ENCODE data around the gene SLC6A20.
A peak's percentile ranks its signal among the peaks of the same experiment; 100 is the strongest.

Gene SLC6A20, protein sequence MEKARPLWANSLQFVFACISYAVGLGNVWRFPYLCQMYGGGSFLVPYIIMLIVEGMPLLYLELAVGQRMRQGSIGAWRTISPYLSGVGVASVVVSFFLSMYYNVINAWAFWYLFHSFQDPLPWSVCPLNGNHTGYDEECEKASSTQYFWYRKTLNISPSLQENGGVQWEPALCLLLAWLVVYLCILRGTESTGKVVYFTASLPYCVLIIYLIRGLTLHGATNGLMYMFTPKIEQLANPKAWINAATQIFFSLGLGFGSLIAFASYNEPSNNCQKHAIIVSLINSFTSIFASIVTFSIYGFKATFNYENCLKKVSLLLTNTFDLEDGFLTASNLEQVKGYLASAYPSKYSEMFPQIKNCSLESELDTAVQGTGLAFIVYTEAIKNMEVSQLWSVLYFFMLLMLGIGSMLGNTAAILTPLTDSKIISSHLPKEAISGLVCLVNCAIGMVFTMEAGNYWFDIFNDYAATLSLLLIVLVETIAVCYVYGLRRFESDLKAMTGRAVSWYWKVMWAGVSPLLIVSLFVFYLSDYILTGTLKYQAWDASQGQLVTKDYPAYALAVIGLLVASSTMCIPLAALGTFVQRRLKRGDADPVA

DNA sequence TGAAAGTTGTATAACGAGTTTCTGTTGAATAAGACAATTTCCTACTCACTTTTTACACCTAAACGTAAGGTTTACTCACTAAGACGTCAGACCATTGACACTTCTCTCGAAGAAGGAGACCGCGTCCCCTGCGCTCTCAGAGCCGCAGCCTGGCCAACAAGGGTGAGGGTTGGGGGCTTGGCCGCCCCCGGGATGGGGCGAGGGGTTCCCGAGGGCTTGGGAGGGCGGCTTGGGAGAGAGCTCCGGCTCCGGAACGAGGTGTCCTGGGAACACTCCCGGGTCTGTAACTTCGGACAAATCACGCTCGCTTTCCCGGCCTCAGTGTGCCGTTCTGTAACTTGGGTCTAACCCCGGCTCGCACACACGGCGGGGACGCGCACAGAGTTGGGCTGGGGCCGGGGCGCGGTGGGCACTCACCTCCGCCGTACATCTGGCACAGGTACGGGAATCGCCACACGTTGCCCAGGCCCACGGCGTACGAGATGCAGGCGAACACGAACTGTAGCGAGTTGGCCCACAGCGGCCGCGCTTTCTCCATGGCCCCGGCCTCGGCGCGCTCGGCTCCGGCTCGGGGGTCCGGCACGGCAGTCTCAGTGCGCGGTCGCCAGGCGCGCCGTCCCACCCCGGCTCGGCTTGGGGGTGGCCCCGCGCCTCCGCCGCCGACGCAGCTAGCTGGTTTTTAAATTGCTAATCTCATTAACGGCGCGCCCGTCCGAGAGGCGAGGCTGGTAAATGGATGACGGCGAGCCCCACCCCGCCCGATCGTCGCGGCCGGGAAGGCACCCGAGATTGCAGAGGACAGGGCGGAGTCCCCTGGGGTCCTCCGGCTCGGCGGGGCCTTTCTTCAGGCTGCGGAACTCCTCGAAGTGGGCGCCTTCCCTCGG lies at the start of gene SLC6A20:
Gene SLC6A20, minus strand, starts transcription at position 655 of the 884 bp plus-strand sequence. Its CDS starts 117 bp downstream, at position 538.
- no peak for DNase-seq

DNA sequence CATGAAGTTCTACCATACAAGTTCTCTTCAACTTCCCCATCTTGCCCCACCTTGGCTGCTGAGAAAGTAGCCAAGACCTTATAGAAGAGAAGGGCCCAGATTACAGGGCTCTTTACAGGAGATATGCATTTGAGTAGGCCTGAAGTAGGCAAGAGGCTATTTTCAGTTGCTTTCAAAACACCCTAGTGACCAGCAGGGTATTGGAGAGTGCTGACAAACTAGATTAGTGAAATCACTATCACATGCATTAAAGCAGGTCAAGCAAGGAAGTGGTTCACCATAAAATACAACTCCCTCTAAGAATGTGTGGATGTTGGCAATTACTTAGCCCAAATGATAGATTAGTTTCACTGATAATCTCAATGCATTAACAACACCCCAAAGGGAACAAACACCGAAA lies 48.3 kb upstream of the SLC6A20 start:
- no peak for DNase-seq

DNA sequence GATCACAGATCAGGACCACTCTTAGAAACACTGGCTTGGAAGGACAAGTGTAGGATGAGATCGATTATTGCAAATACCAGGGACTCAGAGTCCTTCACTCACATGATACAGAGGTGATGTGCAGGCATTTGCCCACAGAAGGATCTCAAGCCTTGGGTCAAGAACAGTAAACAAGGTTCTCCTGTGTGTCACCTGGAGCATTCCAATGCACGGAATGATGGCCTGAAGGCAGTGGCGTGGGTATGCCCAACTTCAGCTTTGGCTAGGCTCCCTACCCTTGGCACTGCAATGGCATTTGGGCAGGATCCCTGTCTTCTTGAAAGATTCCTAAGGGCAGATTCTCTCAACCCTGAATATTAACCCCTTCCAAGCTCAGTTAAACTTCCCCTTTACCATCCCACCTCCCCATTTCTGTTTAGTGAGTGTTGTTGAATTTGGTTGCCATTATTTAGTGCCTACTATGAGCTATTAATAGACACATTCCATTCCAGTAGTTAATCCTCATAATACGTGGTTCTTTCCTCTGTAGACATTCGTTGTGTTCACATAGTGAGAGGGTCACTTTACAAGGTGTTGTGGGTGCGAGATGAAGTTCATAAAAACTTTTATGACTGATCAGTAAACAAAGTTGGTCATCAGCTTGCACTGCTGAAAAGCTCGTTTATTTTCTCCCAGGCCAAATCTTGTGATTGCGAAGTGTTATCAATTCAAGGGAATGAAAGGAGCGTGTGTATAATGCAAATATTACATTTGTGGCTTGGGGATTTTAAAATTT lies 46.7 kb upstream of the SLC6A20 start:
- no peak for DNase-seq

DNA sequence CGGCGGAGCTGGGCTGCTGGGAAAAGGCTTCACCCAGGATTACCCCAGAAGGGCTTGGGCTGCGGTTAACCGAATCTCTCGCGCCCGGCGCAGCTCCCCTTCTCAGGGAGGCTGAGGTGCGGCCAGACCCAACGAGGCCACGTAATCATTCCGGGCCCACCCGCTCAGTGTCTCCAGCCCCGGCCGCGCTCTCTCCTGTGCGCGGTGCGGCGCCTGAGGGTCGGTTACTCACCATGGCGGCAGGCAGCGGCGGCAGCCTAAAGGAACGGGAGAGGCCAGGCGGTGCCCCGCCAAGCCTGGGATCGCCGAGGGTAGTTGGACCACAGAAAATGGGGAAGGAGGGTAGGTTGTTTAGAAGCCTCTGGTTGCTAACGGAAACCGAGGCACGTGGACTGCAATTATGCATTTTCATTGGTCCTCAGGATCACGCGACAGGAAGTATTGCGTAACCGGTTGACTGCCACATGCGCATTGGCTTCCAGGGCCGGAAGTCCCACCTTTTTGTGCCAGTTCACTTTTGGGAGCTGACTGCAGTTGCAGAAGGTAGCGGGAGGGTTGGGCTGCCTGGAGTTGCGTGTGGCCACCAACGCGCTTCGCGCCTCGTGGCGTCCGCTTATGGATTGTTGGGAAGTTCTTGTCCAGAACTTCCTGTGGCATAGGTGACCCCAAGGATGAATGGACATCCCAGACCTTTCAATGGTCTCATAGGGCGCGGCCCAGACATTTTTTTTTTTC lies 45.6 kb upstream of the SLC6A20 start, which contains the start of gene LZTFL1:
Gene LZTFL1, minus strand, starts transcription at position 363 of the 735 bp plus-strand sequence. Its CDS starts 128 bp downstream, at position 235.
- peak; percentile 58 to 82 (median 70) for DNase-seq

DNA sequence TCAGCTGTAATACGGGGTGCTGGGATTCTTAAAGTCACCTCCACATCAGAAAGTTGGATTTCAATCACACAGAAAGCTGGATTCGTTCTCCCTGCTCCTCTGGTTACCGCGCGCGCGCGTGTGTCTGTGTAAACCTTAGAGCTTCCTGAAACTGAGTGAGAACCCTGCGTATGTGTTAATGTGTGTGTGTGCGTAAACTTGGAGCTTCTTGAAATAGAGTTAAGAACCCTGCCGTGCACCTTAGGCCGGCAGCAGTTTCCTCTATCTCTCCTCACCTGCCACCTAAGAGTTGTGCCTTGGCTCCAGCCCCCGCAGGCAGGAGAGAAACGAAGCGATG lies 45.1 kb upstream of the SLC6A20 start:
- peak in 1 of 4 experiments; percentile 20 for DNase-seq

DNA sequence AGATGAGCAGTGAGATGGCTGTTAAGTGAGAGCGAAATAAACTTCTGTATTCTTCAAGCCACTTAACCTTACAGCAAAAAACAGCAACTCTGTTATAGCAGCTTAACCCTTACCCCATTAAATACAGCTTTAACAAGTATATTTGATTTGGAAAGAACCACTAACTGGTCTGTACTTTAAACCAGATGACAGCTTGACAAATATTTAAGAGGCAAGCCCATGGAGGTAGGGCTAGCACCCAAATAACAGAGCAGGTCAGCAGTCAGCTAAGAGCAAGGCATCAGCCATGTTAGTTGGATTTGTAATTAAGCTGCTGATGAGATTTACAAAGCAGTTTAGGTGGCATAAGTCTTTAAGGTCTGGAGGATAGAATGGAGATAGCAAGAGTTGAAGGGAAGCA lies 42.1 kb upstream of the SLC6A20 start:
- DNase-seq, result no peak

DNA sequence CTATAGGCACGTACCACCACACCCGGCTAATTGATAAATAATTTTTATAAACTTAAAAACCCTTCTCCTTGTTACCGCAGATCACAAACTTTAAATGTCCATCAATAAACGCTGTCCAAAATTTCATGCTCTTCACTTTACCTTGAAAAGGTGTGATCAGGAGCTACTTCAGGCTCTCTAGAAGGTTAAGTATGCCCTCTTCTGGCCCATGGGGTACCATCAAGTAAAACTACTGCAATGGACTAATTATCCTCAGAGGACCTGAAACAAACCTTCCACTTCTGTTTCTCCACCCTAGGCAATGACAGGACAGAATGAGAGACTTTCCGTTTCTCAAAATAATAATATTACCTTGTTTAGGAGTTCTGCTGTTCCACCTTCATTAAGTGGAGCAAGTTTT lies 36.4 kb upstream of the SLC6A20 start:
- DNase-seq, result no peak

DNA sequence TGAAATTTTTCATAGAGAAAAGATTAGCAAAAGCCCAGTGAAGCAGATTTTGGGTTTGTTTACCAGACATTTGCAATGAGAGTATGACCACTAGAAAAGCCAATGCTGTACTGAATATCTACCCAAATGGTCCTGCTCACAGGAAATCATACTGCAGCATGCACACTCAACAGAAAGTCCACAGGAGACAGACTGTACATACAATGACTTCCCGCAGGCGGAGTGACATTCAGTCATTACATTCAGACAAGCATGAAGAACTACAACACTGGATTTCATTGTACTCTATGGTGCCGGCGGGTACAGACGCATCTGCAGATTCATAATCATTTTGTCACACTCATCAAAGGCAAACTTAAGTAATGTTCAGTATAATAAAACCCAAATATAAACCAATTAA lies 33.8 kb upstream of the SLC6A20 start:
- no peak for DNase-seq

DNA sequence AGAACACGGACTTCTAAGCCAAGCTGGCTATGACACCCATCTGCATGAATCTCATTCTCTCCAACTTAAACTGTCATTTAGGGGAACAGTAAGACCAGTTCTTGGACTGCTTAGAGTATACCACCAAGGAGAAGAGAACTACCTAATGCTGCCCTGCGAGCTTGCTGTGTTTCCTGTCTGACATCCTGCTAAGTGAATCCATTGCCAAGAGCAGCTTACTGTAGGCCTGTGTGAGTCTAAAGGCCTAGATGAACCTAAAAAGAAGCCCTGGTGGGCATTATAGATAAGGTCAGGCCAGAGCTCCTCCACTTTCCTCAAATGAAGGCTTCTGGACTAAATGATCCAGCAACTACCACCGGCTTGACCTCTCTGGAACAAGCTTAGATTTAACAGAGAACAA lies 30.6 kb upstream of the SLC6A20 start:
- DNase-seq, result no peak

DNA sequence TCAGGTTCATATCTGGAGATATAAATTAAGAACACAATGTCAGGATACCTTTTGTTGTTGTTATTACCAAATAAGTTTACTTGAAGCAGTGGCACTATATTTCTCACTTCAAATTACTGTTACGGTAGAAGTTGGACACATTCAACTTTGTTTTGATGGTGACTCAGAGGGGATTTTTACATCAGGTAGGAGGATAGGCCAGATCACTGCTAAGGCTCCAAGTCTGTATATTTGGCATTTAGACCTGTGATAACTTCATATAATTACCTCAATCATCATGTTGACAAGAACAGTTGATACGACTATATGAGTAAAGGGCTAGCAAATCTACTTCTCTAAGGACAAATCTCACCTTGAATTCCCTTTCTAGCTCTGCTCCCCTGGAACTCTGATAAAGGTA lies 30.0 kb upstream of the SLC6A20 start:
- DNase-seq, result no peak

DNA sequence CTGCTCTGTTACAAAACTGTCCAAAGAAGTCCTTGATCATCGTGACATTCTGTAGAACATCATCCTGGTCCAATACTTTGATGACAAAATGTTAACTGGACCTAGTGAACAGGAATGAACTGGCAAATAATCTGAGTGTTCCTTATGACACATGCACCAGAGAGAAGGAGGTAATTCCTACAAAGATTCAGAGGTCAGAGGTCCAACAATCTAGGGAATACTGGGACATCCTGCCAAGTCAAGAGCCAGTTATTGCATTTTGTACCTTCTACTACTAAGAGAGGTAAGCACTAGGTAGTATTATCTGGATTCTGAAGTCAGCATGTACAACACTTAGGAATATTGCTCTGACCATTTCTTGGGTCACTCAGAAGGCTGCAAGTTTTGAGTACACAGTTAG lies 24.8 kb upstream of the SLC6A20 start:
- no peak for DNase-seq

DNA sequence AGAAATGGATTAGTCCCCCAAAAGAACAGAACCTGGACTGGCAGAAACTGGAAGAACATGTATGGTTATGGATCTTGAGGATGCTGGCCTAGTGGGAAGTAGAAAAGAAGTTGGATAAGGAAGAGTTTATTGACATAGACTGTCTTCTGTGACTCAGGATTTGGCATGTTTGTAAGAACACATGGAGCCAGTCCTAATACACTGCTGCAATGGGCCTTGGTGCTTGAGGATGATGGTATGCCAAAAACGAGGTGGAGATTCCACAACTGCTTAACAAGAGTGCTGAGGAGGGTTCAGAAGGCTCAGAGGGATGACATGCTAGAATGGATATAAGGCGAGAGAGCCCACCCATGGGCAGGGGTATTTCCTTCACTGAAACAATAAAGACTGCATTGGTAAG lies 23.2 kb upstream of the SLC6A20 start:
- no peak for DNase-seq

DNA sequence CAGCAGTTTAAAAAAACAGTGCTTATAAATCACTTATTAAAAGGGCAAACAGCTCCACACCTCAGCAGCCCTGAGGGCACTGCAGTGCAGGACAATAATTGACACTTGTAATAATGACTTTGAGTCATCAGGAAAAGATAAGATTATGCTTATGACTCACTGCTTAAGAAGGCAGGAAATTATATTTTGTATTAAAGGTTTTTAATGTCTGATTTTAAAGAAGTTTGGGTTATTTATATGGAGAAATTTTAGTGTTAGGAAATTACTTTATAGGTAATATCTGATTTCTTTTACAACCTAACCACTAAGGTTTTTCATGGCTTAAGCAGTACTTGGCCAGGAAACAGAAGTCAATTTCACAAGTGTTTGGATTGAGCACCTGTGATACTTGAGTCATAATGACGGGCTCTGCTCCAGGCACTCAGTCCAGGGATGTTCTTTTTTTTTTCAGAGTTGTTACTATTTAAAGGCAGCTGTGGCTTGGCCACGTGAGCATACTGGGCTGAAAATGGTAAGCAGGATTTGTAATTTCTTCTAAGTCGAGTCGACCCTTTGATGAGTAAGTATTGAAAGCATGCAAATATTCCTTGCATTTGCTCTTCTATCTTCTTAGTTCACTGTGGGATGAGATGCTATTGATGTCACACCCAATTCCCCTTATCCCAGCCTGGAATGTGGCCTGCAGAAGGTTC lies 21.6 kb upstream of the SLC6A20 start:
- DNase-seq, result no peak

DNA sequence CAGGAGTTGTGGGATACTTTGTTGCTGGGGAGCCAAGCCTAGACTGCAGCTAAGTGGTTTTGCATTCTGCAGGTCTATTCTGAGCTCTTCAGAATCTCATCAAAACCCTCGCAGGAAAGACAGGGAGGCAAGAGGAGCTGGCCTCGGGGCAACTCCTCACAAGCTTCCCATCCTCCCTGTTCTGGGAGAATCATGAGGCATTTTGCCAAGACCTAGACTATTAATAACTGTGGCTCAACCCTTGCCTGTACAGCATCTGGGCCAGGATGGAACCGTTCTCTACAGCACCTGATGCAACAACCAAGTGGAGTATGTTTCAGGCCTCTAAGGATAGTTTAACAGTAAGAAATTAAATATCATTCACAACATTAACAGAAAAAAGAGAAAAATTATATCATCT lies 20.2 kb upstream of the SLC6A20 start:
- no peak for DNase-seq

DNA sequence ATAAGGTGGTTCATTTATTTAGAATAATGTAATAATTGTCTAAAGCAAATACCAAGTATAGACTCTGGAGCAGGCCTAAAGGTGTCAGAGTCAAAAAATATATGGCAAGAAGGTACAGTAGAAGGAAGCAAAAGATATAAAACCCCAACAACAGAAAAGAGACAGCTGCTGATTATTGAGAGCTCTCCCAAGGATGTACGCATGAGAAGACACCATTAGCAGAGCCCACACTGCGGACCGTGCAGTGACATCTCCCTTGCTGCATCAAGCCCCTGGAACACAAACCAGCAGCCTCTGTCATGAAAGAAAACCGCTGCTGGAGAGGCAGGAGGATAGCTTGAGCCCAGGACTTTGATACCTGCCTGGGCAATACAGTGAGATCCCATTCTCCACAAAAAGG lies 18.0 kb upstream of the SLC6A20 start:
- no peak for DNase-seq

DNA sequence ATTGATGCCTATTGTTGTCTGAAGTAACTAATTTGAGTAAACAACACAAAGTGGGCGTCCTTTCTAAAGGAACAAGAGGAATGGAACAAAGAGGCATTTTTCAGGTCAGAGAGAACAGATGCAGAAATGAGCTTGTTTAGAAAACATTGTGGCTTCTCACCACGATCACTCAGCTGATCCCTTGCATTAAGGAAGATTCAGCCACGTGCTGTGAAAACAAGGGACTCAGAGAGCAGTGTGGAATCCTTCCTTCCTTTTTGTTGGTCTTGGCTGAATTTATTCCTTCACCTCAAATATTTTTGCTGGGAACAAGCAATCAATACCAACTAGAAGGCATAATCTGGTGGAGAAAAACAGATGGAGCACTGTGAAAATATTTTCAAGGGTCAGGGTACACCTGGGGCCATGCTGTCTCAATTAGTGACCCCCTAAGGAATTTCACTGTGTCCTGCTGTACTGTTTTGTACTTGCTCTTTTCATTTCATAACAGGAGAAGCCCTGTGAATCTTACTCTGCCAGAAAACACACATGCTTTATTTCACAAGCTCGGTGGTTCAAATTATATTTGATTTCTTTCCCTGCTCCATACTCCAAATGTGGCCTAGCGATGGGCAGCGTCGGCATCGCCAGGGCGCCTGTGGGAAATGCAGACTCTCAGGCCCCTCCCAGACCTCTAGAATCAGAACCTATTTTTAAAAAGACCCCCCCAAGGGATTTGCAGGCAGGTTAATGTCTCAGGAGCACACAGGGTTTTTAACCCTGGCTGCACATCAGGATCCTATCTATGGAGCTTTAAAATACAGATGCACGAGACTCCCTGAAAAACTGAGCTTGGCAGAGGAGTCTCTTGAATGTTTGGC lies 11.6 kb upstream of the SLC6A20 start:
- DNase-seq, result no peak

DNA sequence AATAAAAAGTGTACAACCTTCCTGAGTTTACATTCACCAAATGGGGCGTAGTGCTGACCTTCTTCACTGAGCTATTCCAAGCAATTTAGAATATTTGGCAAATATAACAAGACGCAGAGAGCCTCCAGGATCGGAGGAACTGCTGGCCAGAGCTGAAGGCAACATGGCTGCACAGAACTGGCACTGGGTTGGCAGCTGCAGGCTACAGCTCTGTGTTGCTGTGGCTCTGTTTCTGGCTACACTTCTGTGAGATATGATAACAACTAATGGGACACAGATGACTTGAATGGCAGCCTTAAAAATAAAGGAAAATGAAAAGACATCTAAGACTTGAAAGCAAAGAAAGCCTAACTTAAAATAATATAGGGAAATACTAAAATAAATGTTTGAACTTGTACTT lies 10.8 kb upstream of the SLC6A20 start:
- no peak for DNase-seq

DNA sequence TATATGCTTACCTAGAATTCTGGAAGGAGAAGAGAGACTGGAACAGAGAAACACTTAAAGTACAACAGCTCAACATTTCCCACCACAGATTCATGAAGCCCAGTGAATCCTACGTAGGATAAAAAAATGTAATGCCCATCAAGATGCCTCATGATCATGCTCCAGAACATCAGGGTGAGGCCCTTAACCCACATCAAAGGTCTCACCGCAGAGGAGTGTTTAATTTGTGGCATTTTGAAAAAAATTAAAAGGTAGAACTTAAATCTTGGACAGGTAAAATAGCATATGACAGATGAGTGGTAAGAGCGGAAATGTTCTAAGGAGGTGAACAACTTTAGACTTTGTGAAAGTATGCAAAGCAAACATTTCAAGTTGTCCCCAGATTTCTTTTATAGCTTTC lies 9.7 kb upstream of the SLC6A20 start:
- no peak for DNase-seq

DNA sequence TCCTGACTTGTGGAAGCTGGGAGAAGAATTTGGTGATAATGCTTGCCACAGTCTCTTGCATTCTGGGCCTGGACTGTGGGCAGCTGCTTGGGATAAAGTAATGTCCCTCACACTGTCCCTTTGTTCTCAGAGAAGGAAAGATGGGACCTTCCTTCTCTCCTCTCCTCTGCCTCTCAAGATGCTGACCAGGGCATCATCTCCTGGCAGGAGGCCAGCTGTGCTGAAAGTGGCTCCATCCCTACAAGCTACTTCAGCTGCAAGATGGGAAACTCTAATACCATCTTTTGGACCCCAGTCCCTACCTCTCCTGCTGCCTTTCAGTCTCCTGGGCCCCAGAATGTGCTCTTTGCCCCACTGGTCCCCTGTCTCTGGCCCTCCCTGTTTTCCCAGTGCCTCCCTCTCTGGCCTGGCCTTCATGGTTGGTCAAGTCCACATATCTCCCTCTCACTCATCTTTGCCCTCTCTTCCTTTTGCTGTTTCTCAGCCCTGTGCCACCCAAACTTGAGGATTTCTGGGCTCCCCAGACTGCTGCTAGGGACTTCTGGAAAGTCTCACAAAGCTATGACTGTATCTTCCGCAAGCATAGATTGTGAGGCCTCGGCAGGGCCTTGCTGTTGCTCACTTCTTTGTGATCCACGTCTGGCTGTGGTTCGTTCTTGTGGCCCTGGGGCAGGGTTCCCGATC lies 7.1 kb upstream of the SLC6A20 start:
- no peak for DNase-seq

DNA sequence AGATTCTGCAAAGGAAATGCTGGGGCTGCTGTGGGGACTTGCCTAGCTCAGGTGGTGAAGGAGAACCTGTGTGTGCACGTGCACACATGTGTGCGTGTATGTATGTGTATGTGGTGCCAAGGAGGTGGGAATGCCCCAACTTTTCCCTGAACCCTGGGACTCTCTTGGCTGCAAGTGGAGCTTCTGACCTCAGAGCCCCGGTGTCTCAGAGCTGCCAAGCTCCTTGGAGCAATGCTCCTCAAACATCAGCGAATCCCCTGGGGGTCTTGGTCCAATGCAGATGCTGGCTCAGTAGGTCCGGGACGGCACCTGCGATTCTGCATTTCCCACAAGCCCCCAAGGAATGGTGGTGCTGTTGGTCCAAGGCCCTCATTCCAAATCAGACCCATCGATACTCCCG lies 5.8 kb upstream of the SLC6A20 start:
- DNase-seq, result no peak
